OCI-LY1 (cell line): Measurements from ENCODE around the gene SIX2.

Experiments
- EZH2 ChIP-seq: fragments of 200-600 bp; sonication (generic), shearing (Covaris generic); IDR thresholded peaks from 2 replicates; pipeline ENCODE4 v1.8.0; 2017; ENCODE audit warnings: borderline replicate concordance, mixed run types, mild to moderate bottlenecking, antibody characterized with exemption, low read length, moderate library complexity, mixed read lengths
- TF ChIP-seq, protein P1 (sequence below): fragments of 200-600 bp; sonication (generic), shearing (Covaris generic); IDR thresholded peaks from 2 replicates; pipeline ENCODE4 v1.5.1; 2017; ENCODE audit warnings: mild to moderate bottlenecking, antibody characterized with exemption, low read length, moderate library complexity, mixed read lengths

DNA sequence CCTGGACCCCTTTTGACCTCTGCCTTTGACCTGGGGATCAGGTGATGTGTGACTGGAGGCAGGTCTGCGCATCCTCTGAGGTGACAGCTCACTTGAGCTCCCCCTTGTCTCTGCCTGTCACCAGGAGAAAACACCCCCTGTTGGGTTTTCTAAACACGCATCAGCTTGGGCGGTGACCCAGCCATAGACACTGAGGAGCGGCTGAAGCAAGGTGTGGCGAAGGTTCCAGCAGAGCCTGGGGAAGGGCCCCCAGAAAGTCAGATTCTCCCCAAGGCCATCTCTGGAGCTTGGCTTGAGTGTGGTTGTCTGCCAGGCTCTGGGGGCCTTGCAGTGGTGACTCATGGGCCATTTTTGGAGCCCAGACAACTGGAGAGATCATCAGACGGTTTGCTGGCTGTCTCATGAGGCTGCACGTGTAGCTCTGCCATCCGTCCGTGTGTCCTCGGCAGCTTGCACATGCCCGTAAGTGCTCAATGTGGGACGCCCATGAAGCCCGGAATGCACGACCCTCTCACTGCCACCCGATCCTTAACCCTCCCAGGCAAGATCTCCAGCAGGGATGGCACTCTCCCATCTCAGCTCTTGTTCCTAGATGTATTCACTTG, 38.3 kb downstream of the SIX2 start:
- TF ChIP-seq, protein P1, sequence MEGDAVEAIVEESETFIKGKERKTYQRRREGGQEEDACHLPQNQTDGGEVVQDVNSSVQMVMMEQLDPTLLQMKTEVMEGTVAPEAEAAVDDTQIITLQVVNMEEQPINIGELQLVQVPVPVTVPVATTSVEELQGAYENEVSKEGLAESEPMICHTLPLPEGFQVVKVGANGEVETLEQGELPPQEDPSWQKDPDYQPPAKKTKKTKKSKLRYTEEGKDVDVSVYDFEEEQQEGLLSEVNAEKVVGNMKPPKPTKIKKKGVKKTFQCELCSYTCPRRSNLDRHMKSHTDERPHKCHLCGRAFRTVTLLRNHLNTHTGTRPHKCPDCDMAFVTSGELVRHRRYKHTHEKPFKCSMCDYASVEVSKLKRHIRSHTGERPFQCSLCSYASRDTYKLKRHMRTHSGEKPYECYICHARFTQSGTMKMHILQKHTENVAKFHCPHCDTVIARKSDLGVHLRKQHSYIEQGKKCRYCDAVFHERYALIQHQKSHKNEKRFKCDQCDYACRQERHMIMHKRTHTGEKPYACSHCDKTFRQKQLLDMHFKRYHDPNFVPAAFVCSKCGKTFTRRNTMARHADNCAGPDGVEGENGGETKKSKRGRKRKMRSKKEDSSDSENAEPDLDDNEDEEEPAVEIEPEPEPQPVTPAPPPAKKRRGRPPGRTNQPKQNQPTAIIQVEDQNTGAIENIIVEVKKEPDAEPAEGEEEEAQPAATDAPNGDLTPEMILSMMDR, result no peak
- no peak for TF ChIP-seq EZH2
